ENCODE results near the gene CLASP2.

DNA sequence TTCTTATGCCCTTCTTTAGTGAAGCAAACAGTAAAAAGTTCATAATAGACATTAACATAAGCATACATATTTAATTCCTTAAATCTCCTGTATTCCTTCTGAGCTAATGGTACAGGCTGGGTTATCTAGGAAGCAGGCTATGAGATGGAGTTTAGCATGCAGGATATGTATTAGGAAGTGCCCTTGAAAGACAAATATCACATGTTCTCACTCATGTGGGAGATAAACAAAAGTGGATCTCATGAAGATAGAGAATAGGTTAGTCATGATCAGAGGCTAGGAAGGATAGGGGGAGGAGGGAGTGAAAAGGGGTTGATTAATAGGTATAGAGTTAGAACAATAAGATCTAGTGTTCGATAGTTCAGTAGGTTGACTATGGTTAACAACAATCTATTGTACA lies 105.4 kb downstream of the CLASP2 start:
- no peak for TF ChIP-seq CEBPB (IDR thresholded peaks at IDR 0.05; ENCODE audit: low read depth, low read length)
- TF ChIP-seq USF2 (IDR thresholded peaks at IDR 0.05; ENCODE audit: low read depth, low read length), result no peak
- TF ChIP-seq CTCF (conservative IDR thresholded peaks at IDR 0.05; ENCODE audit: low read depth, low read length), result no peak
- TF ChIP-seq POLR2A (IDR thresholded peaks at IDR 0.05; ENCODE audit: low read depth, low read length), result no peak
- no peak for TF ChIP-seq MAZ (IDR thresholded peaks at IDR 0.05; ENCODE audit: borderline replicate concordance, low read depth, low read length)
- no peak for TF ChIP-seq CHD1 (IDR thresholded peaks at IDR 0.05; ENCODE audit: low read depth, low read length)

All from IMR-90 (cell line).